Neural cell (in vitro differentiated cells): ENCODE data around the gene BCAS4. TPM values are rescaled to one million over a fixed set of nuclear protein-coding genes. Genes with fewer than 3 reads are reported as not detected.

Source experiments
- H2AFZ ChIP-seq: fragments of 200-600, 300-800 bp; sonication (generic), shearing (Covaris generic); 2 replicates; pipeline ENCODE4 v1.6.0; 2014; ENCODE audit warnings: low read depth, mild to moderate bottlenecking, antibody characterized with exemption, low read length, moderate library complexity
- H3F3A ChIP-seq: fragments of 200-600 bp; shearing (Covaris generic); 2 replicates; pipeline ENCODE4 v1.6.1; 2016; ENCODE audit warnings: mild to moderate bottlenecking, moderate library complexity, mixed read lengths, antibody characterized with exemption, low read length; ENCODE audit not compliant: insufficient read depth, poor library complexity, severe bottlenecking
- H3K27ac ChIP-seq: fragments of 200-600, 300-800 bp; sonication (generic), shearing (Covaris generic); 2 replicates; pipeline ENCODE4 v1.5.1; 2014; ENCODE audit warnings: mild to moderate bottlenecking, low read length, moderate library complexity
- H3K27me3 ChIP-seq: fragments of 300-800, 200-600 bp; sonication (generic), shearing (Covaris generic); 2 replicates; pipeline ENCODE4 v1.6.0; 2014; ENCODE audit warnings: mild to moderate bottlenecking, low read depth, low read length, moderate library complexity; ENCODE audit not compliant: insufficient read depth
- H3K36me3 ChIP-seq: fragments of 300-800, 200-600 bp; sonication (generic), shearing (Covaris generic); 2 replicates; pipeline ENCODE4 v1.5.1; 2014; ENCODE audit warnings: mild to moderate bottlenecking, antibody characterized with exemption, low read length, moderate library complexity; ENCODE audit not compliant: insufficient read depth
- H3K4me2 ChIP-seq: fragments of 300-800, 200-600 bp; sonication (generic), shearing (Covaris generic); 2 replicates; pipeline ENCODE4 v1.6.0; 2014; ENCODE audit warnings: mild to moderate bottlenecking, low read length
- H3K4me3 ChIP-seq: fragments of 300-800, 200-600 bp; sonication (generic), shearing (Covaris generic); 2 replicates; pipeline ENCODE4 v1.5.1; 2014; ENCODE audit warnings: mild to moderate bottlenecking, low read length, moderate library complexity
- H3K79me2 ChIP-seq: fragments of 200-600 bp; shearing (Covaris generic); replicated peaks from 2 replicates; pipeline ENCODE4 v1.6.0; 2014; ENCODE audit warnings: mild to moderate bottlenecking, low read length, moderate library complexity; ENCODE audit not compliant: insufficient read depth
- H3K9ac ChIP-seq: fragments of 300-800, 200-600 bp; sonication (generic), shearing (Covaris generic); 2 replicates; pipeline ENCODE4 v1.6.1; 2016; ENCODE audit warnings: mild to moderate bottlenecking, low read length, mixed read lengths
- H3K9me2 ChIP-seq: fragments of 200-600 bp; shearing (Covaris generic); 2 replicates; pipeline ENCODE4 v1.6.1; 2016; ENCODE audit warnings: mild to moderate bottlenecking, low read length, mixed read lengths; ENCODE audit not compliant: insufficient read depth
- H3K9me3 ChIP-seq: fragments of 200-600, 300-800 bp; sonication (generic), shearing (Covaris generic); 2 replicates; pipeline ENCODE4 v1.6.1; 2016; ENCODE audit warnings: mild to moderate bottlenecking, mixed run types, low read length, moderate library complexity, mixed read lengths
- H4K20me1 ChIP-seq: fragments of 200-600 bp; shearing (Covaris generic); 2 replicates; pipeline ENCODE4 v1.6.1; 2016; ENCODE audit warnings: mild to moderate bottlenecking, mixed run types; ENCODE audit not compliant: insufficient read depth
- EP300 ChIP-seq: fragments of 450-650 bp; conservative IDR thresholded peaks from 2 replicates; pipeline ENCODE4 v1.6.1; 2014; ENCODE audit warnings: antibody characterized with exemption, mild to moderate bottlenecking, moderate library complexity; ENCODE audit not compliant: poor library complexity, severe bottlenecking
- EZH2 ChIP-seq: fragments of 200-600, 300-800 bp; shearing (Covaris generic), sonication (generic); IDR thresholded peaks from 2 replicates; pipeline ENCODE4 v1.6.1; 2014; ENCODE audit warnings: antibody characterized with exemption, low read length, borderline replicate concordance, mild to moderate bottlenecking; ENCODE audit not compliant: insufficient read depth, poor library complexity, severe bottlenecking
- MXI1 ChIP-seq: fragments of 450-650 bp; conservative IDR thresholded peaks from 2 replicates; pipeline ENCODE4 v1.6.1; 2014; ENCODE audit warnings: antibody characterized with exemption, mild to moderate bottlenecking; ENCODE audit not compliant: poor library complexity, severe bottlenecking
- POLR2AphosphoS5 ChIP-seq: IDR thresholded peaks from 2 replicates; pipeline ENCODE4 v1.6.1; 2012
- RAD21 ChIP-seq: fragments of 450-650 bp; conservative IDR thresholded peaks from 2 replicates; pipeline ENCODE4 v1.6.1; 2014; ENCODE audit warnings: antibody characterized with exemption, mild to moderate bottlenecking, moderate library complexity
- REST ChIP-seq: IDR thresholded peaks from 2 replicates; pipeline ENCODE4 v1.6.1; 2012; ENCODE audit warnings: borderline replicate concordance
- SMC3 ChIP-seq: fragments of 450-650 bp; conservative IDR thresholded peaks from 2 replicates; pipeline ENCODE4 v1.6.1; 2014; ENCODE audit warnings: antibody characterized with exemption, mild to moderate bottlenecking, moderate library complexity; ENCODE audit not compliant: poor library complexity
- TAF1 ChIP-seq: IDR thresholded peaks from 2 replicates; pipeline ENCODE4 v1.6.1; 2012; ENCODE audit warnings: low read depth
- polyA plus RNA-seq: library from polyadenylated mRNA; depleted of rRNA; stranded (reverse); fragments of >200 nt; gene quantifications from 2 replicates; pipeline ENCODE4 v1.2.3, GENCODE V29; 2014
- TF ChIP-seq, protein P1 (sequence below): fragments of 450-650 bp; IDR thresholded peaks from 2 replicates; pipeline ENCODE4 v1.5.1; 2014; ENCODE audit warnings: antibody characterized with exemption, mild to moderate bottlenecking, moderate library complexity; ENCODE audit not compliant: poor library complexity, severe bottlenecking

Gene BCAS4
- polyA plus RNA-seq, 1 donor from 2014 or later: 24.6 TPM

GRCh38 chr20:50865114-50865513, 70.3 kb downstream of the BCAS4 start:
- H3F3A ChIP-seq: no peaks in the 10 kb centered on the region
- H3K9me2 ChIP-seq: no peaks in the 10 kb centered on the region
- no peak for TF ChIP-seq EZH2
- TF ChIP-seq REST: no peak
- TF ChIP-seq TAF1: no peak
- no peak for TF ChIP-seq RAD21
- TF ChIP-seq POLR2AphosphoS5: no peak
- TF ChIP-seq EP300: no peak
- TF ChIP-seq SMC3: no peak
- no peak for TF ChIP-seq MXI1
- TF ChIP-seq, protein P1, sequence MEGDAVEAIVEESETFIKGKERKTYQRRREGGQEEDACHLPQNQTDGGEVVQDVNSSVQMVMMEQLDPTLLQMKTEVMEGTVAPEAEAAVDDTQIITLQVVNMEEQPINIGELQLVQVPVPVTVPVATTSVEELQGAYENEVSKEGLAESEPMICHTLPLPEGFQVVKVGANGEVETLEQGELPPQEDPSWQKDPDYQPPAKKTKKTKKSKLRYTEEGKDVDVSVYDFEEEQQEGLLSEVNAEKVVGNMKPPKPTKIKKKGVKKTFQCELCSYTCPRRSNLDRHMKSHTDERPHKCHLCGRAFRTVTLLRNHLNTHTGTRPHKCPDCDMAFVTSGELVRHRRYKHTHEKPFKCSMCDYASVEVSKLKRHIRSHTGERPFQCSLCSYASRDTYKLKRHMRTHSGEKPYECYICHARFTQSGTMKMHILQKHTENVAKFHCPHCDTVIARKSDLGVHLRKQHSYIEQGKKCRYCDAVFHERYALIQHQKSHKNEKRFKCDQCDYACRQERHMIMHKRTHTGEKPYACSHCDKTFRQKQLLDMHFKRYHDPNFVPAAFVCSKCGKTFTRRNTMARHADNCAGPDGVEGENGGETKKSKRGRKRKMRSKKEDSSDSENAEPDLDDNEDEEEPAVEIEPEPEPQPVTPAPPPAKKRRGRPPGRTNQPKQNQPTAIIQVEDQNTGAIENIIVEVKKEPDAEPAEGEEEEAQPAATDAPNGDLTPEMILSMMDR: no peak
- H3K4me3 ChIP-seq: no peak overlapping the region
- no peaks in the 10 kb centered on the region for H3K27me3 ChIP-seq
- H3K79me2 ChIP-seq: no peaks in the 10 kb centered on the region
- no peaks in the 10 kb centered on the region for H3K9me3 ChIP-seq
- no peaks in the 10 kb centered on the region for H4K20me1 ChIP-seq
- no peaks in the 10 kb centered on the region for H3K36me3 ChIP-seq
- H3K9ac ChIP-seq: no peak overlapping the region
- no peak overlapping the region for H2AFZ ChIP-seq
- H3K4me2 ChIP-seq: no peak overlapping the region
- no peak overlapping the region for H3K27ac ChIP-seq

DNA sequence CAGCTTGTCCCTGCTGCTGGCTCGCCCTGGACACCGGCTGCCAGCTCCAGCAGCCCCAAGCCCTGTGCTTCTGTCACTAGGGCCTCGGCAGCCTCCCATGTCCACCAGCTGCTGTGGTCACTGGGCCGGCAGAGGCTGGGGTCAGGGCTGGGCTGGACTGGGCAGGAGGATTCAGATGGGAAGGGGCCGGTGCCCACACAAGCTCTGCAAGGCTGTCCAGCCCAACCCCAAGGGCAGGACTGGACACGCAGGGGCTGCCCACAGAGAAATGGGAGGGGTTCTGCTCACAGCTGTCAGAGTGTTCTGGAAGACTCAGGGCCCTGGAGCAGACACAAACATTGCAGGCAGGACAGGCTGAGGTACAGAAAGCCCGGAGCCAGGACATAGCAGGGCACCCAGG, 70.7 kb downstream of the BCAS4 start:
- no peak for TF ChIP-seq REST
- TF ChIP-seq TAF1: no peak
- TF ChIP-seq EP300: no peak
- TF ChIP-seq POLR2AphosphoS5: no peak
- TF ChIP-seq SMC3: no peak
- TF ChIP-seq EZH2: no peak
- TF ChIP-seq, protein P1: no peak
- TF ChIP-seq MXI1: no peak
- TF ChIP-seq RAD21: no peak
- no peaks in the 10 kb centered on the region for H3K9me3 ChIP-seq
- no peak overlapping the region for H3K27ac ChIP-seq
- no peaks in the 10 kb centered on the region for H3K36me3 ChIP-seq
- H3K9me2 ChIP-seq: no peaks in the 10 kb centered on the region
- H2AFZ ChIP-seq: no peak overlapping the region
- H4K20me1 ChIP-seq: no peaks in the 10 kb centered on the region
- no peak overlapping the region for H3K9ac ChIP-seq
- no peak overlapping the region for H3K4me3 ChIP-seq
- H3K79me2 ChIP-seq: no peaks in the 10 kb centered on the region
- no peaks in the 10 kb centered on the region for H3K27me3 ChIP-seq
- H3F3A ChIP-seq: no peaks in the 10 kb centered on the region
- no peak overlapping the region for H3K4me2 ChIP-seq
